IPS-18a (cell line): ENCODE results near the gene ANKRD40CL.

Source experiments
- H3K27ac ChIP-seq: one replicate; pipeline ENCODE4 v1.5.1; 2013; ENCODE audit warnings: low read length
- H3K27me3 ChIP-seq: one replicate; pipeline ENCODE4 v1.6.1; 2013; ENCODE audit warnings: mild to moderate bottlenecking, low read length; ENCODE audit not compliant: control insufficient read depth, insufficient read depth
- H3K36me3 ChIP-seq: one replicate; pipeline ENCODE4 v1.6.1; 2013; ENCODE audit warnings: low read depth, low read length; ENCODE audit not compliant: control insufficient read depth
- H3K4me1 ChIP-seq: one replicate; pipeline ENCODE4 v1.6.1; 2013; ENCODE audit warnings: low read depth, low read length; ENCODE audit not compliant: control insufficient read depth
- H3K4me3 ChIP-seq: one replicate; pipeline ENCODE4 v1.5.1; 2013; ENCODE audit warnings: low read length
- H3K9ac ChIP-seq: one replicate; pipeline ENCODE4 v1.6.1; 2013; ENCODE audit warnings: mild to moderate bottlenecking, low read length, moderate library complexity
- H3K9me3 ChIP-seq: one replicate; pipeline ENCODE4 v1.6.1; 2013; ENCODE audit warnings: low read depth, low read length; ENCODE audit not compliant: control insufficient read depth

Gene ANKRD40CL

DNA sequence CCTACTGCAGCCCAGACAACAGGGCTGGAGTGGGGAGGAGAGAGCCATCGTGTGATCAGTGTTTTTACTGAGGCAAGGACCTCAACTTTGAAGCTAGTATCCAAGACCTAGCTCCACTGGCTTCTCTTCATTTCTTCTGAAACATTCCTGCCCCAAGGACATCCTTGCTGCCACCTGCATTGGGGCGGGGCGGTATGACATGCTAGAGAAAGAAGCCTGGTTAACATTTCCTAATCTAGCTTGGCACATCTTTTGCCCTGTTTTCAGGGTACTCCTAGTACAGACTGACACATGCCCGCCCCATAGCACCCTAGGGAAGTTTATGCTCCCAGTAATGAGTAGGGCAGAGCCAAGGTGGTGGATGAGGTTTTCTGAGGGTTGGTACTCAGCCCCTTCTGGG, 17.8 kb upstream of the ANKRD40CL start:
- no peak overlapping the region for H3K9ac ChIP-seq
- no peak overlapping the region for H3K4me3 ChIP-seq
- H3K9me3 ChIP-seq, result no peaks in the 10 kb centered on the region
- H3K4me1 ChIP-seq, result no peaks in the 10 kb centered on the region
- no peaks in the 10 kb centered on the region for H3K36me3 ChIP-seq
- H3K27me3 ChIP-seq, result no peaks in the 10 kb centered on the region
- H3K27ac ChIP-seq, result no peak overlapping the region

DNA sequence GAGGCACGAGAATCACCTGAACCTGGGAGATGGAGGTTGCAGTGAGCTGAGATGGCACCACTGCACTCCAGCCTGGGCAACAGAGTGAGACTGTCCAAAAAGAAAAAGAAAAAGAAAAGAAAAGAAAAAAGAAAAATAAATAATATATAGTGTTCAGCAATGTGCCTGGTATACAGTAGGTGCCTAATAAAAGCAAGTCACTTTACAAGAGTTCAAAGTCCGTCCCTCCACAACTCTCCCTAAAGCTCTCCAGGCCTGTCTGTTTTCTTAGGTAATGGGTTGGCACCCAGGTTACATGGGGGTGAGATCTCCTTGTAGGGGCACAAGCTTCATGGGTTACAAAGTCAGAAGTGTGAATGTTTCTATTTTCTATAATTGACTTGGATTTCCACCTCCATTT, 16.6 kb upstream of the ANKRD40CL start:
- Histone ChIP-seq H3K4me1 (no peaks in the 10 kb centered on the region), H3K4me3 (no peak overlapping the region), H3K27me3 (no peaks in the 10 kb centered on the region), H3K9me3 (no peaks in the 10 kb centered on the region), H3K9ac (no peak overlapping the region), H3K27ac (no peak overlapping the region), H3K36me3 (no peaks in the 10 kb centered on the region)

DNA sequence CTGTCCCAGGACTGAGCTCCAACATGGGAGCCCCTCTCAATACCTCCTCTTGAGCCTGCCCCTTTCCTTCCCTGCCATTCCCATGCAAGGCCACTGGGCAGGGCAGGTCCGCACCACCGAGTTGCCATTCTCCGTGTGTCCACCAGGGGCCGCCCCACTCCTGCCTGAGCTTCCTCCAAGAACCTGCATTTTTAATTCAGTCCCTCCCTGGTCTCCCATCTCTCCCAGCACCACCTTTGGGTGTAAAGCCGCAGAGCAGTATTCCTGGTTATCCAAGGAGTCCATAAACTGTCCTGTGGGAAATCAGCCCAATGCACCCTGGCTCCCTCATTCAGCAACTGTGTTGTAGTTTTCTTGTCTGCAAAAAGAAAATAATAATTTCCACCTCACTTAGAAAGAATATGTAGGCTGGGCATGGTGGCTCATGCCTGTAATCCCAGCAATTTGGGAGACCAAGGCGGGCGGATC, 15.9 kb upstream of the ANKRD40CL start:
- H3K36me3 ChIP-seq, result no peaks in the 10 kb centered on the region
- H3K9ac ChIP-seq, result no peak overlapping the region
- no peaks in the 10 kb centered on the region for H3K9me3 ChIP-seq
- H3K4me1 ChIP-seq, result no peaks in the 10 kb centered on the region
- H3K27ac ChIP-seq, result no peak overlapping the region
- no peak overlapping the region for H3K4me3 ChIP-seq
- no peaks in the 10 kb centered on the region for H3K27me3 ChIP-seq

DNA sequence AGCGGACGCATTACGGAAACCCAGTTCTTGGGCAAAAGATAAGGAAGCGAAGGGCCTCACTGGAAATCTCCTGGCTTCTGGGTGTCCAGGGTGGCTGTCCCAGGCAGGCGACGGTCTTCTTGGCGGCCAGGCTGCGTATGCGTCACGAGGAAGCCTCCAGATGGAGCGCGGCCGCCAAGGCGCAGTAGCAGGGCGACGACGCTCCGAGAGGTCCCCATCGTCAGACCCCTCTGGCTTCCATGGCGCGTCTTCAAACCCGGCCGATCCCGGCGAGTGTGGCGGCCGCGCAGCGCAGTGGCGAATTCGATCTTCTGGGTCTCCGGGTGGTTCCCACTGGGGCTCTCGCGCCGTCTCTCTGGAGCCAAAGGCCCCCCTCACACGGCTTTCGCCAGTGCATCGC, 13.8 kb upstream of the ANKRD40CL start:
- Histone ChIP-seq H3K27ac (no peak overlapping the region), H3K9ac (no peak overlapping the region), H3K9me3 (no peaks in the 10 kb centered on the region), H3K27me3 (no peaks in the 10 kb centered on the region), H3K4me3 (no peak overlapping the region), H3K36me3 (no peaks in the 10 kb centered on the region), H3K4me1 (no peaks in the 10 kb centered on the region)

DNA sequence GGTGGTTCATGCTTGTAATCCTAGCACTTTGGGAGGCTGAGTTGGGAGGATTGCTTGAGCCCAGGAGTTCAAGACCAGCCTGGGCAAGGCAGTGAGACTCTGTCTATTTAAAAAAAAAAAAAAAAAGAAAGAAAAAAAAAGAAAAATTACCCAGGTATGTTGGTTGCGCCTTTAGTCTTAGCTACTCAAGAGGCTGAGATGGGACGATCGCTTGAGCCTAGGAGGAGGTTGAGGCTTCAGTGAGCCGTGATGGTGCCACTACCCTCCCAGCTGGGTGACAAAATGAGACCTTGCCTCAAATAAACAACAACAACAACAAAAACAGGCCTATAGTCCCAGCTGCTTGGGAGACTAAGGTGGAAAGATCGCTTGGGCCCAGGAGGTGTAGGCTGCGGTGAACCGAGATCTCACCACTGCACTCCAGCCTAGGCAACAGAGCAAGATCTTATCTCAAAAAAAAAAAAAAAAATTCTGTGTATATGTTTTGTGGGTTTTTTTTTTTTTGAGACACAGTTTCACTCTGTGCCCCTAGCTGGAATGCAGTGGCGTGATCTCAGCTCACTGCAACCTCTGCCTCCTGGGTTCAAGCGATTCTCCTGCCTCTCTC, 12.5 kb upstream of the ANKRD40CL start:
- Histone ChIP-seq H3K9ac (no peak overlapping the region), H3K27ac (no peak overlapping the region), H3K4me3 (no peak overlapping the region), H3K36me3 (no peaks in the 10 kb centered on the region), H3K4me1 (no peaks in the 10 kb centered on the region), H3K9me3 (no peaks in the 10 kb centered on the region), H3K27me3 (no peaks in the 10 kb centered on the region)

DNA sequence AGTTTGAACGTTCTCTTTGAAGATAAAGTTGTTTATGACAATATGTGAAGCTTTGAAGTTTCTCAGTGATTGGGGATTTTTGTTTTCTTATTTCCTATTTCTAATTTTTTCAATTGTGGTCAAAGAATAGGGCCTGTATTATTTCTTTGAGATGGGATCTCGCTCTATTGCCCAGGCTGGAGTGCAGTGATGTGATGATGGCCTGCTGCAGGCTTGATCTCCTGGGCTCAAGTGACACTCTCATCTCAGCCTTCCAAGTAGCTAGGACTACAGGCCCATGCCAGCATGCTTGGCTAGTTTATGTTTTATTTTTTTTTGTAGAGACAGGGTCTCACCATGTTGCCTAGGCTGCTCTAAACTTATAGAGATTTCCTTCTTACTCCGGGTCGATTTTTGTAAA, 11.7 kb upstream of the ANKRD40CL start:
- H3K9ac ChIP-seq, result no peak overlapping the region
- H3K4me1 ChIP-seq, result no peaks in the 10 kb centered on the region
- no peak overlapping the region for H3K27ac ChIP-seq
- H3K9me3 ChIP-seq, result no peaks in the 10 kb centered on the region
- no peak overlapping the region for H3K4me3 ChIP-seq
- H3K36me3 ChIP-seq, result no peaks in the 10 kb centered on the region
- H3K27me3 ChIP-seq, result no peaks in the 10 kb centered on the region

DNA sequence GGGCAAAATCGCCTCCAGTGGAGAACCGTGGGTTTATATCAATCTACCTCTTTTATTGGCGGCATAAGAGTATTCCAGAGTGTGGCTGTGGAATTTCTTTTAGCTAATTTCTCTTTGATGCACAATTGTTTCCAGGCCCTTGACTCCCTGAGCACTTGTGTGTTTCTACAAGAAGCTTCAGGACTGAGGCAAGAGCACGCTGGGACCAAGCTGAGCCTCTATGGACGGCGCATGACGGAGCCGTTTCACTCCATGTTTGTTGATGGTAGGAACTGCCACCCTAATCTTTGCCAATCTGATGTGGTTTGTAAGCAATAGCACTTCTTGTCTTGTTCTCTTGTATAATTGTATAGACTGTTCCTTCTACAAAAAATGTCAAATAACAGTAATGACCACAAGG, 11.2 kb upstream of the ANKRD40CL start:
- Histone ChIP-seq H3K27ac (no peak overlapping the region), H3K4me3 (no peak overlapping the region), H3K9me3 (no peaks in the 10 kb centered on the region), H3K27me3 (no peaks in the 10 kb centered on the region), H3K9ac (no peak overlapping the region), H3K36me3 (no peaks in the 10 kb centered on the region), H3K4me1 (no peaks in the 10 kb centered on the region)

DNA sequence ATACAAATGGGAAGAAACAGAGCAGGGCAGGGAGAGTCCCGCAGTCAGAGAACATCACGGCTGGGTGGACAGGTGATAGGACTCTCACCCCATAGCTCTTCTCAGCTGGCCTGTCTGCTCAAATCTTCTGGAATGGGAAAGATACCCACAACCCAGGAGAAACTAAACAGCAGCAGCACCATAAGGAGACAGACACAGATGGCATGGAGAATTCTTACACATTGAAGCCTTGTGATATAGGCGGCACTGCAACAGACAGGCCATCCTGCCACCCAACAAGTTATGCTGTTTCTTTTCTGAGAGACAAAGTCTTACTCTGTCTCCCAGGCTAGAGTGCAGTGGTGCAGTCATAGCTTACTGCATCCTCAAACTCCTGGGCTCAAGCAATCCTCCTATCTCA, 8.6 kb upstream of the ANKRD40CL start:
- H3K27me3 ChIP-seq, result no peaks in the 10 kb centered on the region
- no peaks in the 10 kb centered on the region for H3K36me3 ChIP-seq
- no peaks in the 10 kb centered on the region for H3K9me3 ChIP-seq
- H3K4me1 ChIP-seq, result no peaks in the 10 kb centered on the region
- H3K27ac ChIP-seq, result no peak overlapping the region
- no peak overlapping the region for H3K9ac ChIP-seq
- H3K4me3 ChIP-seq, result no peak overlapping the region

DNA sequence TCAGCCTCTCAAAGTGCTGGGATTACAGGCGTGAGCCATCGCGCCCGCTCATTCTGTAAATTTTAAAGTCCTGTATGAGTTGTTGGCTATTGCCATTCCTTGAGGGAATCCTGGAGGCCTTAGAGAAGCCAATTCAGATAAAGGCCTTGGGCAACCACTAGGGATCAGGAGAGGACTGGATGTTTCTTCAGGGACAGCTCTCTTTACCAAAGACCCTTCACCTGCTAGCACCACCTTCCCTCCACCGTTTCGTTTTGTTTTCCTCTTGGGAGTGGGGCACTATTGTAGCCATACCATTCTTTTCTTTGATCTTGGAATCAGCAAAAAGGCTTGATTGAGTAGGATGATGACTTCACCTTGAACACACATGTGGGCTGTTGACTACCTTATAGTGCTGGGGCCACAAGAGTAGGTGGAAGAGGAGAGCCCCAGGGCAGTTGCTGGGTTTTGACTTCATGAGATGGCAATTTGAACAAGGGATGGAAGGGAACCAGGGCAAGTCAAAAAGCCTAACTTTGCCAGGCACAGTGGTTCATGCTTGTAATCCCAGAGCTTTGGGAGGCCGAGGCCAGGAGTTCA, 7.0 kb upstream of the ANKRD40CL start:
- H3K27me3 ChIP-seq, result no peaks in the 10 kb centered on the region
- H3K9me3 ChIP-seq, result no peaks in the 10 kb centered on the region
- H3K27ac ChIP-seq, result no peak overlapping the region

DNA sequence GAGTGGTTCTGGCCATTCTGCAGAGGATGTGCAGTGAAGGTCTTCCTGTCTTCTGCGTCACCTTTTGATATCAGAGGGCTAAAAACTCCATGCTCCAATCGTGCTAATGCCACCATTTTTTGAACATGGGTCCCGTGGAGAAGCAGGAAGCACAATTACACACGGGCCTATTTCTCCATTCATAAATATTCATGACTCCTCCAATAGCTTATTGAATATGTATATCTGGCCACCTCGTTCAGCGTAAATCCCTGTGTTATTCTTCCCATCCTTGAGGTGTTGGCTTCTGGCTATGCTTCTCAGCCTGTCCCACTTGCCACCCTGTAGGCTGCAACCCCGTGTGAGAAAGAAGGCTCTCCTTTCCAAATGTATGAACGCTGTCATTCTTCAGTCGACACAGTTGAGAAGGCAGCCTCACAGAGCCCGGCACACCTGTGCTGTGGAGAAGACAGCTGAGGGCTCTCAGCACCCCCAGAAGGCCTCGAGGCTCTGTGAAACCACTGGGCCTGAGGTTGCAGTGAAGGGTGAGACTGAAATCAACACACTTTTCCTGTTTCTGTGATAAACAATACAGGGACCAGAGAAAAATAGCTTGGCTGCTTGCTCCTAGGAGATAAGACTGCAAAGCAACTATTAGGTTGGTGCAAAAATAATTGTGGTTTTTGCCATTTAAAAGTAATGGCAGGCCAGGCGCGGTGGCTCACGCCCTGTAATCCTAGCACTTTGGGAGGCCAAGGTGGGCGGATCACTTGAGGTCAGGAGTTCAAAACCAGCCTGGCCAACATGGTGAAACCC, 4.9 kb upstream of the ANKRD40CL start:
- Histone ChIP-seq H3K4me3 (no peak overlapping the region), H3K27ac (no peak overlapping the region), H3K9me3 (no peaks in the 10 kb centered on the region), H3K27me3 (no peaks in the 10 kb centered on the region), H3K9ac (no peak overlapping the region), H3K4me1 (no peaks in the 10 kb centered on the region), H3K36me3 (no peaks in the 10 kb centered on the region)

More for the DNA sequence above, 7.0 kb upstream of the ANKRD40CL start:
- Histone ChIP-seq H3K9ac (no peak overlapping the region), H3K36me3 (no peaks in the 10 kb centered on the region), H3K4me3 (no peak overlapping the region), H3K4me1 (no peaks in the 10 kb centered on the region)

DNA sequence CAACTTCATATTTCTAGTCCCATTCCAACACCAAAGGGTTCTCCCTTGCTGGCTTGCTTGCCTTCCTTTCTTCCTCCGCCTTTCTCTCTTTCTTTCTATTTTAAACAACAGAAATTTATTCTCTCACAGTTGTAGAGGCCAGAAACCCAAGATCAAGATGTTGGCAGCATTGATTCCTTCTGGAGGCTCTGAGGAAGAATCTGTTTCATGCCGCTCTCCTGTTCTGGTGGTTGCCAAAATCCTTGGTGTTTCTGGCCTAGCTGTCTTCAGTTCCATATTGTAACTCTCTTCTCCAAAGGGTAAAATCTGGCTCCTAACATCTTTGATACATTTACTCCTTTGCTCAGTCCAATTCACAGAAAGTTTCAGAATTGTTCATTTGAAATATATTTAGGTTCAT, 3.0 kb upstream of the ANKRD40CL start:
- Histone ChIP-seq H3K27ac (no peak overlapping the region), H3K27me3 (no peaks in the 10 kb centered on the region), H3K4me3 (no peak overlapping the region), H3K4me1 (no peaks in the 10 kb centered on the region), H3K9me3 (no peaks in the 10 kb centered on the region), H3K36me3 (no peaks in the 10 kb centered on the region), H3K9ac (no peak overlapping the region)

DNA sequence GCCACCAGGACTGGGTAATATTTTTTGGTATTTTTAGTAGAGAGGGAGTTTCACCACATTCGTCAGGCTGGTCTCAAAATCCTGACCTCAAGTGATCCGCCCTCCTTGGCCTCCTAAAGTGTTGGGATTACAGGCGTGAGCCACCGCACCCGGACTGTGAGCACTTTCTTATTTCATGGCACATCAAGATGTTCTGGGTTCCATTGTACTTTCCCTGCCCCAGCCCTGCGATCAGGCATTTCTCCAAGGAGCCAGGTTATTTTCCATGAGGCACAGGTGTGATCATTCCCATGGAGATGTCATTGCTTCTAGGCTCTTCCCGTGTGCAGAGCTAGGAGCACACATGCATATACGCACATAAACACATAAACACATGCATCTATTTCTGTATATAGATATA, 2.6 kb upstream of the ANKRD40CL start:
- H3K4me1 ChIP-seq, result no peaks in the 10 kb centered on the region
- no peaks in the 10 kb centered on the region for H3K27me3 ChIP-seq
- H3K9ac ChIP-seq, result no peak overlapping the region
- no peak overlapping the region for H3K4me3 ChIP-seq
- no peaks in the 10 kb centered on the region for H3K36me3 ChIP-seq
- no peak overlapping the region for H3K27ac ChIP-seq
- H3K9me3 ChIP-seq, result no peaks in the 10 kb centered on the region
